ENCODE data around the gene HES4. TPM values are rescaled to one million over a fixed set of nuclear protein-coding genes. Genes with fewer than 3 reads are reported as not detected.
"Not testable (repeated sequence)": the region's sequence is repeated elsewhere in the genome, so short reads cannot be mapped to it uniquely, and the experiment has no call there.

Gene HES4
- total RNA-seq, 2 experiments from 2014 or later = 4.1 to 4.7 TPM

GRCh38 chr1:1021010-1021919, 21.4 kb upstream of the HES4 start:
- intact Hi-C loops (cut with micrococcal nuclease) = no loop called here
- H3K27ac Mint-ChIP-seq = no peak overlapping the region
- CTCF ChIA-PET = no interaction called here

GRCh38 chr1:1020415-1021009, 20.6 kb upstream of the HES4 start:
- Mint-ChIP-seq H3K27ac (no peak overlapping the region), H3K4me1 (ENCODE audit: low read depth) (peaks cover 10% of the 10 kb centered on the region), H3K36me3 (ENCODE audit: low read depth) (no peaks in the 10 kb centered on the region), H3K4me3 (no peak overlapping the region), H3K27me3 (ENCODE audit: low read depth) (peaks cover 4% of the 10 kb centered on the region), H3K9me3 (no peaks in the 10 kb centered on the region)
- CTCF ChIA-PET = no interaction called here
- intact Hi-C loops (cut with micrococcal nuclease) = no loop called here
- no peak for DNase-seq

More at GRCh38 chr1:1021010-1021919, 21.4 kb upstream of the HES4 start:
- no peak for DNase-seq
- peaks cover 10% of the 10 kb centered on the region for H3K4me1 Mint-ChIP-seq (ENCODE audit: low read depth)
- H3K27me3 Mint-ChIP-seq (ENCODE audit: low read depth) = peaks cover 4% of the 10 kb centered on the region
- H3K4me3 Mint-ChIP-seq = peak overlapping the region; percentile 46
- H3K36me3 Mint-ChIP-seq (ENCODE audit: low read depth) = no peaks in the 10 kb centered on the region
- no peaks in the 10 kb centered on the region for H3K9me3 Mint-ChIP-seq

GRCh38 chr1:1020000-1020404, 20.1 kb upstream of the HES4 start, which contains the start of gene AGRN:
TSS of gene AGRN (plus strand) at chr1:1020120. CDS start at chr1:1020173, 53 bp downstream.
- no peak within 1 kb of the TSS for H3K27ac Mint-ChIP-seq
- CTCF ChIA-PET = no interaction called here
- intact Hi-C loops (cut with micrococcal nuclease) = loop anchor here (1.0 kb wide), 1 partner anchor 44 kb away; no protein-coding TSS in a partner anchor
- H3K9me3 Mint-ChIP-seq = no peaks in the 10 kb centered on the region
- peak within 1 kb of the TSS; percentile 68 for H3K4me3 Mint-ChIP-seq
- H3K27me3 Mint-ChIP-seq (ENCODE audit: low read depth) = peaks cover 4% of the 10 kb centered on the region
- DNase-seq = no peak
- peaks cover 10% of the 10 kb centered on the region for H3K4me1 Mint-ChIP-seq (ENCODE audit: low read depth)
- no peaks in the 10 kb centered on the region for H3K36me3 Mint-ChIP-seq (ENCODE audit: low read depth)

GRCh38 chr1:1019122-1019999, 19.5 kb upstream of the HES4 start:
- Mint-ChIP-seq H3K27me3 (ENCODE audit: low read depth) (peaks cover 4% of the 10 kb centered on the region), H3K4me1 (ENCODE audit: low read depth) (peaks cover 16% of the 10 kb centered on the region), H3K36me3 (ENCODE audit: low read depth) (peaks cover 2% of the 10 kb centered on the region), H3K27ac (no peak overlapping the region), H3K4me3 (peak overlapping the region; percentile 68), H3K9me3 (no peaks in the 10 kb centered on the region)
- intact Hi-C loops (cut with micrococcal nuclease) = loop anchor here (1.0 kb wide), 1 partner anchor 45 kb away; no protein-coding TSS in a partner anchor
- CTCF ChIA-PET = interaction anchor here (0.6 to 3.4 kb wide), 6 partner anchors 11 to 181 kb away, joined by 3 to 17 read pairs (median 3); no protein-coding TSS in a partner anchor
- DNase-seq = peak; percentile 77

- H3K4me3 Mint-ChIP-seq; H3K9me3 Mint-ChIP-seq; intact Hi-C loops (cut with micrococcal nuclease); H3K36me3 Mint-ChIP-seq (ENCODE audit: low read depth); DNase-seq; H3K27me3 Mint-ChIP-seq (ENCODE audit: low read depth); H3K27ac Mint-ChIP-seq: not testable (repeated sequence)
- CTCF ChIA-PET = interaction anchor here (1.1 to 3.4 kb wide), 5 partner anchors 16 to 182 kb away, joined by 3 to 17 read pairs (median 3); no protein-coding TSS in a partner anchor
- peaks cover 24% of the 10 kb centered on the region for H3K4me1 Mint-ChIP-seq (ENCODE audit: low read depth)
Observed at GRCh38 chr1:1018321-1018685, 18.4 kb upstream of the HES4 start.

GRCh38 chr1:1017397-1018320, 17.8 kb upstream of the HES4 start:
- CTCF ChIA-PET = interaction anchor here (1.2 to 3.4 kb wide), 5 partner anchors 16 to 46 kb away, joined by 3 to 17 read pairs (median 3); no protein-coding TSS in a partner anchor
- H3K9me3 Mint-ChIP-seq; H3K27me3 Mint-ChIP-seq (ENCODE audit: low read depth); H3K4me3 Mint-ChIP-seq; intact Hi-C loops (cut with micrococcal nuclease); DNase-seq; H3K36me3 Mint-ChIP-seq (ENCODE audit: low read depth); H3K27ac Mint-ChIP-seq: not testable (repeated sequence)
- H3K4me1 Mint-ChIP-seq (ENCODE audit: low read depth) = peaks cover 31% of the 10 kb centered on the region

- intact Hi-C loops (cut with micrococcal nuclease) = no loop called here
- peak overlapping the region; percentile 86 for H3K27ac Mint-ChIP-seq
- H3K4me3 Mint-ChIP-seq = peak overlapping the region; percentile 94
- no peaks in the 10 kb centered on the region for H3K9me3 Mint-ChIP-seq
- H3K36me3 Mint-ChIP-seq (ENCODE audit: low read depth) = peaks cover 6% of the 10 kb centered on the region
- CTCF ChIA-PET = interaction anchor here (0.5 to 3.5 kb wide), 6 partner anchors 13 to 429 kb away, joined by 3 to 19 read pairs (median 4); no protein-coding TSS in a partner anchor
- no peaks in the 10 kb centered on the region for H3K27me3 Mint-ChIP-seq (ENCODE audit: low read depth)
- H3K4me1 Mint-ChIP-seq (ENCODE audit: low read depth) = peaks cover 31% of the 10 kb centered on the region
- DNase-seq = no peak
Observed at GRCh38 chr1:1014799-1015681, 15.1 kb upstream of the HES4 start.

- Mint-ChIP-seq H3K27ac (peak overlapping the region; percentile 86), H3K4me1 (ENCODE audit: low read depth) (peaks cover 30% of the 10 kb centered on the region), H3K4me3 (peak overlapping the region; percentile 94), H3K36me3 (ENCODE audit: low read depth) (peaks cover 6% of the 10 kb centered on the region), H3K9me3 (no peaks in the 10 kb centered on the region), H3K27me3 (ENCODE audit: low read depth) (peaks cover 2% of the 10 kb centered on the region)
- CTCF ChIA-PET = interaction anchor here (0.7 to 3.5 kb wide), 7 partner anchors 12 to 50 kb away, joined by 3 to 19 read pairs (median 4); no protein-coding TSS in a partner anchor
- intact Hi-C loops (cut with micrococcal nuclease) = loop anchor here (1.0 to 2.0 kb wide), 4 partner anchors 14 to 51 kb away; partner anchors contain the start of gene HES4
- DNase-seq = peak; percentile 42
Observed at GRCh38 chr1:1013922-1014648, 14.2 kb upstream of the HES4 start.

- Mint-ChIP-seq H3K9me3 (no peaks in the 10 kb centered on the region), H3K27me3 (ENCODE audit: low read depth) (peaks cover 4% of the 10 kb centered on the region), H3K27ac (peak within 1 kb of the TSS; percentile 86), H3K4me1 (ENCODE audit: low read depth) (peaks cover 29% of the 10 kb centered on the region), H3K4me3 (peak within 1 kb of the TSS; percentile 94), H3K36me3 (ENCODE audit: low read depth) (peaks cover 6% of the 10 kb centered on the region)
- intact Hi-C loops (cut with micrococcal nuclease) = loop anchor here (1.0 to 2.0 kb wide), 4 partner anchors 13 to 51 kb away; partner anchors contain the start of gene HES4
- CTCF ChIA-PET = interaction anchor here (0.7 to 3.5 kb wide), 6 partner anchors 11 to 51 kb away, joined by 3 to 19 read pairs (median 7); no protein-coding TSS in a partner anchor
- DNase-seq = peak; percentile 92
Observed at GRCh38 chr1:1013105-1013921, 13.4 kb upstream of the HES4 start, which contains the start of gene ISG15. TSS of gene ISG15 (plus strand) at chr1:1013497. CDS start at chr1:1013574, 77 bp downstream.

Measured in activated naive CD4-positive, alpha-beta T cell treated with anti-CD3 and anti-CD28 coated beads for 36 hours (primary cell).